CD4-positive, CD25-positive, alpha-beta regulatory T cell (primary cell): ENCODE measurements around the gene ZNF441. TPM values are rescaled to one million over a fixed set of nuclear protein-coding genes. Genes with fewer than 3 reads are reported as not detected.

Experiments
- ATAC-seq, 2 donors: fragments of 150-1000 bp; cut with Tn5 transposase; one replicate each; pipeline ENCODE4 v1.10.0; 2021; ENCODE audit warnings: low read depth in 2 of 2, moderate number of reproducible peaks in 2 of 2, moderate library complexity in 1 of 2
- DNase-seq, 3 donors: peaks; one replicate each; pipeline versions ENCODE4 v3.0.0 to v3.0.0-alpha.2; 2012 to 2022; ENCODE audit warnings: mixed read lengths in 1 of 3
- H3K27ac ChIP-seq: one replicate; pipeline ENCODE4 v1.7.0; 2013; ENCODE audit warnings: mild to moderate bottlenecking, low read length; ENCODE audit not compliant: insufficient read depth, poor library complexity, severe bottlenecking
- H3K27me3 ChIP-seq: one replicate; pipeline ENCODE4 v1.7.0; 2013; ENCODE audit warnings: low read length; ENCODE audit not compliant: control insufficient read depth, insufficient read depth
- H3K36me3 ChIP-seq: one replicate; pipeline ENCODE4 v1.7.0; 2013; ENCODE audit warnings: mild to moderate bottlenecking, low read length, moderate library complexity; ENCODE audit not compliant: control insufficient read depth, insufficient read depth
- H3K4me1 ChIP-seq: 2 replicates; pipeline ENCODE4 v1.7.0; 2013; ENCODE audit warnings: mild to moderate bottlenecking, low read length; ENCODE audit not compliant: insufficient read depth, control insufficient read depth, poor library complexity, severe bottlenecking
- H3K4me3 ChIP-seq: one replicate; pipeline ENCODE4 v1.7.0; 2013; ENCODE audit warnings: low read depth, mild to moderate bottlenecking, low read length, moderate library complexity
- H3K9me3 ChIP-seq, 2 experiments: 1 replicate in 1 of 2; 2 replicates in 1 of 2; pipeline ENCODE4 v1.7.0; 2013; ENCODE audit warnings: low read length in 2 of 2, mild to moderate bottlenecking in 1 of 2, moderate library complexity in 1 of 2; ENCODE audit not compliant: control insufficient read depth in 2 of 2
- H3K27ac Mint-ChIP-seq, 3 donors: one replicate each; pipeline ENCODE4 v1.8.0; 2020 to 2022; ENCODE audit warnings: mild to moderate bottlenecking in 3 of 3, mixed read lengths in 3 of 3, moderate library complexity in 2 of 3
- H3K27me3 Mint-ChIP-seq: one replicate; pipeline ENCODE4 v1.8.0; 2022; ENCODE audit warnings: mild to moderate bottlenecking, mixed read lengths
- H3K36me3 Mint-ChIP-seq: one replicate; pipeline ENCODE4 v1.8.0; 2020; ENCODE audit warnings: mixed read lengths
- H3K4me1 Mint-ChIP-seq, 4 donors: one replicate each; pipeline ENCODE4 v1.8.0; 2020 to 2022; ENCODE audit warnings: mixed read lengths in 4 of 4, mild to moderate bottlenecking in 1 of 4
- H3K4me3 Mint-ChIP-seq, 4 donors: one replicate each; pipeline ENCODE4 v1.8.0; 2020 to 2022; ENCODE audit warnings: mild to moderate bottlenecking in 4 of 4, mixed read lengths in 4 of 4, moderate library complexity in 3 of 4
- H3K9me3 Mint-ChIP-seq, 7 donors: one replicate each; pipeline ENCODE4 v1.8.0; 2020 to 2022; ENCODE audit warnings: mixed read lengths in 7 of 7, mild to moderate bottlenecking in 3 of 7, moderate library complexity in 2 of 7
- polyA plus RNA-seq, 4 donors: library from polyadenylated mRNA; unstranded; fragments of 300-500 nt; fragmentation: Illumina TruSeq; gene quantifications; one replicate each; pipeline ENCODE4 v1.2.3, GENCODE V29; 2021
- total RNA-seq: library from RNA; stranded (reverse); gene quantifications from one replicate; pipeline ENCODE4 v1.2.3, GENCODE V29; 2022

ZNF441 gene
- total and polyA plus RNA-seq, 5 donors from 2014 or later: 2.7 to 6.3 (median 4.4) TPM

- peak within 1 kb of the TSS; percentile 12 to 86 (median 79) for H3K27ac Mint-ChIP-seq
- DNase-seq (peak; percentile 61 to 88 (median 74)), ATAC-seq (peak; percentile 98)
- Histone ChIP-seq H3K36me3 (no peaks in the 10 kb centered on the region), H3K4me1 (peaks cover 14% of the 10 kb centered on the region), H3K27ac (peak within 1 kb of the TSS; percentile 33), H3K27me3 (no peaks in the 10 kb centered on the region), H3K4me3 (peak within 1 kb of the TSS; percentile 71), H3K9me3 (peaks cover 2 to 6% of the 10 kb centered on the region in 2 experiments)
- peaks cover 0 to 11% (median 5%) of the 10 kb centered on the region in 7 donors for H3K9me3 Mint-ChIP-seq
- peaks cover 6% of the 10 kb centered on the region for H3K27me3 Mint-ChIP-seq
- peaks cover 3% of the 10 kb centered on the region for H3K36me3 Mint-ChIP-seq
- H3K4me3 Mint-ChIP-seq: peak within 1 kb of the TSS; percentile 60 to 92 (median 89)
- H3K4me1 Mint-ChIP-seq: peaks cover 5 to 16% (median 12%) of the 10 kb centered on the region in 4 donors
Measured at GRCh38 chr19:11798391-11799330, 31.9 kb downstream of the ZNF441 start, which contains the start of gene ZNF491. TSS of gene ZNF491 (plus strand) at chr19:11798523. CDS start at chr19:11805954, 7,431 bp downstream.

DNA sequence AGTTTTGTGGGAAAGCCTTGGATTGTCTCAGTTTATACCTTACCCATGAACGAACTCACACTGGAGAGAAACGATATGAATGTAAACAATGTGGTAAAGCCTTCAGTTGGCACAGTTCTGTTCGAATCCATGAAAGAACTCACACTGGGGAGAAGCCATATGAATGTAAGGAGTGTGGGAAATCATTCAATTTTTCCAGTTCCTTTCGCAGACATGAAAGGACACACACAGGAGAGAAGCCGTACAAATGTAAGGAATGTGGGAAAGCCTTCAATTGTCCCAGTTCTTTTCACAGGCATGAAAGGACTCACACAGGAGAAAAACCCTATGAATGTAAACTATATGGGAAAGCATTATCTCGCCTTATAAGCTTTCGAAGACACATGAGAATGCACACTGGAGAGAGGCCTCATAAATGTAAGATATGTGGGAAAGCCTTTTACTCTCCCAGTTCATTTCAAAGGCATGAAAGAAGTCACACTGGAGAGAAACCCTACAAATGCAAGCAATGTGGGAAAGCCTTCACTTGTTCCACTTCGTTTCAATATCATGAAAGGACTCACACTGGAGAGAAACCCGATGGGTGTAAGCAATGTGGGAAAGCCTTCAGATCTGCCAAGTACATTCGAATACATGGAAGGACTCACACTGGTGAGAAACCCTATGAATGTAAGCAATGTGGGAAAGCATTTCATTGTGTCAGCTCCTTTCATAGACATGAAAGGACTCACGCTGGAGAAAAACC lies 39.7 kb downstream of the ZNF441 start:
- Mint-ChIP-seq H3K4me3 (no peak overlapping the region), H3K36me3 (peaks cover 6% of the 10 kb centered on the region), H3K9me3 (peaks cover 0 to 43% (median 19%) of the 10 kb centered on the region in 7 donors), H3K27ac (no peak overlapping the region), H3K27me3 (no peaks in the 10 kb centered on the region), H3K4me1 (no peaks in the 10 kb centered on the region)
- Histone ChIP-seq H3K4me1 (no peaks in the 10 kb centered on the region), H3K27me3 (no peaks in the 10 kb centered on the region), H3K4me3 (no peak overlapping the region), H3K36me3 (no peaks in the 10 kb centered on the region), H3K27ac (no peak overlapping the region), H3K9me3 (peaks cover 39 to 62% of the 10 kb centered on the region in 2 experiments)
- no peak for DNase-seq
- ATAC-seq: no peak

DNA sequence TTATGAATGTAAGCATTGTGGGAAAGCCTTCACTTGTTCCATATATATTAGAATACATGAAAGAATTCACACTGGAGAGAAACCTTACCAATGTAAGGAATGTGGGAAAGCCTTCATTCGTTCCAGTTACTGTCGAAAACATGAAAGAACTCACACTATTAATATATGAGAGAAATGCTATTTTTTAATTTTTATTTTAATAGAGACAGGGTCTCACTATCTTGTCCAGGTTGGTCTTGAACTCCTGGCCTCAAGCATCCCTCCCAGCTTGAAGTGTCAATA lies 40.2 kb downstream of the ZNF441 start:
- no peaks in the 10 kb centered on the region for H3K36me3 ChIP-seq
- Mint-ChIP-seq H3K9me3 (peaks cover 0 to 43% (median 19%) of the 10 kb centered on the region in 7 donors), H3K27me3 (no peaks in the 10 kb centered on the region), H3K36me3 (peaks cover 6% of the 10 kb centered on the region), H3K27ac (no peak overlapping the region), H3K4me3 (no peak overlapping the region), H3K4me1 (peaks cover 0 to 1% (median under 1%) of the 10 kb centered on the region in 4 donors)
- no peaks in the 10 kb centered on the region for H3K4me1 ChIP-seq
- no peaks in the 10 kb centered on the region for H3K27me3 ChIP-seq
- ATAC-seq (no peak), DNase-seq (no peak)
- no peak overlapping the region for H3K4me3 ChIP-seq
- H3K27ac ChIP-seq: no peak overlapping the region
- H3K9me3 ChIP-seq: peaks cover 39 to 62% of the 10 kb centered on the region in 2 experiments

GRCh38 chr19:11813703-11814028 lies 46.9 kb downstream of the ZNF441 start:
- DNase-seq: no peak
- peak in 1 of 2 donors; percentile 13 for ATAC-seq
- H3K9me3 ChIP-seq: peaks cover 7 to 27% of the 10 kb centered on the region in 2 experiments
- Mint-ChIP-seq H3K4me3 (peak overlapping the region; percentile 94 to 97 (median 96)), H3K27me3 (no peaks in the 10 kb centered on the region), H3K27ac (peak overlapping the region; percentile 74 to 90 (median 80)), H3K36me3 (peaks cover 8% of the 10 kb centered on the region), H3K9me3 (peaks cover 0 to 23% (median 10%) of the 10 kb centered on the region in 7 donors), H3K4me1 (peaks cover 4 to 36% (median 11%) of the 10 kb centered on the region in 4 donors)
- H3K4me1 ChIP-seq: peaks cover 4% of the 10 kb centered on the region
- peak overlapping the region; percentile 47 for H3K27ac ChIP-seq
- H3K4me3 ChIP-seq: peak overlapping the region; percentile 87
- H3K27me3 ChIP-seq: no peaks in the 10 kb centered on the region
- H3K36me3 ChIP-seq: no peaks in the 10 kb centered on the region

- no peaks in the 10 kb centered on the region for H3K36me3 ChIP-seq
- peak; percentile 98 for ATAC-seq
- Mint-ChIP-seq H3K9me3 (peaks cover 0 to 22% (median 5%) of the 10 kb centered on the region in 7 donors), H3K4me3 (peak within 1 kb of the TSS; percentile 94 to 97 (median 96)), H3K4me1 (peaks cover 4 to 36% (median 11%) of the 10 kb centered on the region in 4 donors), H3K27me3 (no peaks in the 10 kb centered on the region), H3K36me3 (peaks cover 8% of the 10 kb centered on the region), H3K27ac (peak within 1 kb of the TSS; percentile 74 to 90 (median 80))
- peak within 1 kb of the TSS; percentile 47 for H3K27ac ChIP-seq
- peak; percentile 67 to 91 (median 73) for DNase-seq
- H3K27me3 ChIP-seq: no peaks in the 10 kb centered on the region
- H3K9me3 ChIP-seq: peaks cover 4 to 22% of the 10 kb centered on the region in 2 experiments
- H3K4me1 ChIP-seq: peaks cover 4% of the 10 kb centered on the region
- peak within 1 kb of the TSS; percentile 87 for H3K4me3 ChIP-seq
Measured at GRCh38 chr19:11814029-11814699, 47.4 kb downstream of the ZNF441 start, which contains the start of gene ZNF440. TSS of gene ZNF440 (plus strand) at chr19:11814273. CDS start at chr19:11814448, 175 bp downstream.

DNA sequence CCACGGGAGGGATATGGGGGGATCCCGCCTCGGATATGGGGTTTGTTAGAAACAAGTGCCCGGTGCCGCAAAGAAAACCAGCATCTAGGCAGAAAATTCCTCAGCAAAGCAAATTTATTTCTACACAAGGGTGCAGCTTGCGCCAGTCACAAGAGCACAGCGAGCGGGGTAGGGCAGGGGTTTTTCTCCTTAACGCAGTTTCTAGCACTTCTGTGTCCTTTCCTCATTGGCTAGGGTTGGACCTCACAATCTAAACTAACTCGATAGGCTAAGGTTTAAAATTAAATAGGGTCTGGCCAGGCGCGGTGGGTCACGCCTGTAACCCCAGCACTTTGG lies 47.9 kb downstream of the ZNF441 start:
- no peaks in the 10 kb centered on the region for H3K27me3 Mint-ChIP-seq
- DNase-seq: peak in 1 of 3 donors; percentile 25
- Histone ChIP-seq H3K4me1 (peaks cover 4% of the 10 kb centered on the region), H3K9me3 (peaks cover 3 to 17% of the 10 kb centered on the region in 2 experiments), H3K27ac (no peak overlapping the region), H3K36me3 (peaks cover 4% of the 10 kb centered on the region), H3K27me3 (no peaks in the 10 kb centered on the region), H3K4me3 (peak overlapping the region; percentile 65)
- peak overlapping the region in 2 of 3 donors; percentile 51 to 90 for H3K27ac Mint-ChIP-seq
- H3K4me1 Mint-ChIP-seq: peaks cover 4 to 36% (median 11%) of the 10 kb centered on the region in 4 donors
- H3K36me3 Mint-ChIP-seq: peaks cover 8% of the 10 kb centered on the region
- peak overlapping the region; percentile 76 to 96 (median 87) for H3K4me3 Mint-ChIP-seq
- peaks cover 0 to 23% (median 5%) of the 10 kb centered on the region in 7 donors for H3K9me3 Mint-ChIP-seq
- ATAC-seq: no peak

DNA sequence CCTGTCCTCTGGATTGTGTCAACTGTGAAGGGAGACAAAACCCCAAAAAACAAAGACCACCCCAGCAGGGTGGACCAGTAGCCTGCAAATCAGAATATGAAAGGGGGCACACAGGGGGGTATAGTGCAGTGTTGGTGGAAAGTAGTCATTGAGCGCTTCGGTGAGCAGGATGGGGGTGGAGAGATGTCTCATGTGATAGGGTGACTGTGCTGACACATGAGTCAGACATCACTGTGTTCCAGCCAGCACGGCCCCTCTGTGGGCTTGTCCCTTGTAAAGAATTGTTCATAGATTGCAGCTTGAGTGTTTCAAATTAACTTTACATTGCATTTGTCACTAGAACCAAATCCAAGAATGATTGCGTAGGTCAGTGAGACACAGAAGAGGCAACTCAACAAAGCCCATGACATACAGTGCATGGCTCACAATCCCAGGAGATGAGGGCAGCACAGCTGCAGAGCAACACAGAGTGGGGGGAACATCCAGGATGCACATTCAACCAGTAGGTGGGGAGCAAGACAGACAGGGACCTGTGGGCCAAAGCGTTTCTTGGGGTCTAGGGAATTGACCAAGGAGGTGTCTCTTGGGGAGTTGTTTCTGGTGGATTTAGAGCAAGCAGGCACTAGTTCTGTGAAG lies 54.8 kb downstream of the ZNF441 start:
- no peak for DNase-seq
- Histone ChIP-seq H3K4me3 (no peak overlapping the region), H3K4me1 (no peaks in the 10 kb centered on the region), H3K9me3 (peaks cover 29 to 53% of the 10 kb centered on the region in 2 experiments), H3K36me3 (peaks cover 20% of the 10 kb centered on the region), H3K27ac (no peak overlapping the region), H3K27me3 (no peaks in the 10 kb centered on the region)
- Mint-ChIP-seq H3K9me3 (peaks cover 0 to 65% (median 14%) of the 10 kb centered on the region in 7 donors), H3K36me3 (peaks cover 27% of the 10 kb centered on the region), H3K27ac (no peak overlapping the region), H3K4me1 (peaks cover 0 to 6% (median 0%) of the 10 kb centered on the region in 4 donors), H3K4me3 (no peak overlapping the region), H3K27me3 (no peaks in the 10 kb centered on the region)
- no peak for ATAC-seq
